Endothelial cell of umbilical vein (primary cell): ENCODE data around the gene DMRT3. TPM values are rescaled to one million over a fixed set of nuclear protein-coding genes. Genes with fewer than 3 reads are reported as not detected.
A peak's percentile ranks its signal among the peaks of the same experiment; 100 is the strongest.

Experiments used
- BruUV-seq: library from RNA; stranded (reverse); fragments of 400-500 nt; replicated peaks from 2 replicates; lab custom pipeline; 2021; lab: Mats Ljungman, UMichigan
- CTCF ChIA-PET: fragments of 300-600, 350-600 bp; sonication (Branson Sonifier 250); formaldehyde crosslinking; loops from one replicate; lab custom pipeline; 2021; ENCODE audit warnings: antibody characterized with exemption, inconsistent platforms; lab: Charles Lee
- POLR2A ChIA-PET: fragments of 300-600, 350-600 bp; sonication (Branson Sonifier 250); formaldehyde crosslinking; loops from one replicate; lab custom pipeline; 2021; ENCODE audit warnings: antibody characterized with exemption, inconsistent platforms; lab: Charles Lee
- DNase-seq: peaks from one replicate; pipeline ENCODE4 v3.0.0-alpha.2; 2011; ENCODE audit warnings: low read depth, low spot score
- FAIRE-seq: peaks from 2 replicates; lab custom pipeline; 2011; peaks lifted over from hg19 to GRCh38; lab: Jason Lieb, UNC
- H2AFZ ChIP-seq: 2 replicates; pipeline ENCODE4 v1.6.0; 2012; ENCODE audit warnings: low read depth, low read length, control low read depth, inconsistent platforms
- H3K27ac ChIP-seq: 2 replicates; pipeline ENCODE4 v1.5.1; 2011; ENCODE audit warnings: low read depth, mild to moderate bottlenecking, control low read depth, low read length, moderate library complexity; ENCODE audit not compliant: insufficient read depth
- H3K27me3 ChIP-seq, 2 experiments: 2 replicates each; pipeline versions ENCODE4 v1.6.0 to v1.6.1; 2011; ENCODE audit warnings: low read length in 2 of 2, mixed read lengths in 1 of 2; ENCODE audit not compliant: control insufficient read depth in 2 of 2, insufficient read depth in 2 of 2
- H3K36me3 ChIP-seq, 2 experiments: 2 replicates in 1 of 2; 3 replicates in 1 of 2; pipeline ENCODE4 v1.5.1; 2011; ENCODE audit warnings: low read length in 2 of 2, mild to moderate bottlenecking in 1 of 2, moderate library complexity in 1 of 2; ENCODE audit not compliant: control insufficient read depth in 2 of 2, insufficient read depth in 2 of 2; ENCODE audit errors: extremely low read depth in 1 of 2
- H3K4me1 ChIP-seq: 3 replicates; pipeline ENCODE4 v1.5.1; 2011; ENCODE audit warnings: mild to moderate bottlenecking, low read length; ENCODE audit not compliant: control insufficient read depth, insufficient read depth; ENCODE audit errors: extremely low read depth
- H3K4me2 ChIP-seq: 2 replicates; pipeline ENCODE4 v1.6.1; 2011; ENCODE audit warnings: low read length, control low read depth, mixed read lengths; ENCODE audit not compliant: insufficient read depth
- H3K4me3 ChIP-seq, 3 experiments: fragments of 200-600 bp in 1 of 3; sonication (generic), shearing (Covaris generic) in 1 of 3; replicated peaks in 1 of 3; 2 replicates each; pipeline ENCODE4 v1.5.1; 2011 to 2016; ENCODE audit warnings: control low read depth in 3 of 3, low read length in 3 of 3, mild to moderate bottlenecking in 2 of 3, inconsistent platforms in 1 of 3, low read depth in 1 of 3, moderate library complexity in 1 of 3; ENCODE audit not compliant: insufficient read depth in 1 of 3
- H3K79me2 ChIP-seq: 2 replicates; pipeline ENCODE4 v1.6.0; 2012; ENCODE audit warnings: low read length, inconsistent platforms; ENCODE audit not compliant: control insufficient read depth, insufficient read depth
- H3K9ac ChIP-seq: replicated peaks from 2 replicates; pipeline ENCODE3; 2011; ENCODE audit warnings: low read length, control low read depth; ENCODE audit not compliant: insufficient read depth; ENCODE audit errors: extremely low read depth
- H3K9me1 ChIP-seq: replicated peaks from 3 replicates; pipeline ENCODE4 v1.6.0; 2011; ENCODE audit warnings: mild to moderate bottlenecking, low read length; ENCODE audit not compliant: control insufficient read depth, insufficient read depth; ENCODE audit errors: extremely low read depth
- H3K9me3 ChIP-seq: replicated peaks from 2 replicates; pipeline ENCODE4 v1.5.1; 2012; ENCODE audit warnings: low read length, inconsistent platforms; ENCODE audit not compliant: control insufficient read depth, insufficient read depth
- H4K20me1 ChIP-seq: replicated peaks from 2 replicates; pipeline ENCODE3; 2011; ENCODE audit warnings: mild to moderate bottlenecking, low read length; ENCODE audit not compliant: control insufficient read depth, insufficient read depth; ENCODE audit errors: extremely low read depth
- EZH2 ChIP-seq: IDR thresholded peaks from 2 replicates; pipeline ENCODE4 v1.6.1; 2012; ENCODE audit warnings: borderline replicate concordance, low read depth, mild to moderate bottlenecking, moderate library complexity, low read length, inconsistent platforms; ENCODE audit not compliant: severe bottlenecking
- FOS ChIP-seq: IDR thresholded peaks from 2 replicates; pipeline ENCODE4 v1.6.1; 2011; ENCODE audit warnings: mild to moderate bottlenecking, low read length, moderate library complexity, borderline replicate concordance; ENCODE audit not compliant: insufficient read depth
- GATA2 ChIP-seq: IDR thresholded peaks from 2 replicates; pipeline ENCODE4 v1.7.0; 2011; ENCODE audit warnings: low read depth, mild to moderate bottlenecking, moderate library complexity, mixed read lengths, low read length; ENCODE audit not compliant: insufficient read length, insufficient read depth
- JUN ChIP-seq: IDR thresholded peaks from 2 replicates; pipeline ENCODE4 v1.6.1; 2011; ENCODE audit warnings: borderline replicate concordance, low read depth; ENCODE audit not compliant: insufficient read length, insufficient read depth
- MYC ChIP-seq: IDR thresholded peaks from one replicate; pipeline ENCODE4 v1.6.1; 2011; ENCODE audit warnings: mild to moderate bottlenecking, low read depth, low read length
- POLR2A ChIP-seq: IDR thresholded peaks from 2 replicates; pipeline ENCODE4 v1.6.1; 2012; ENCODE audit warnings: low read depth, mild to moderate bottlenecking, control low read depth, low read length
- POLR2AphosphoS5 ChIP-seq: IDR thresholded peaks from 2 replicates; pipeline ENCODE4 v1.6.1; 2012; ENCODE audit warnings: low read depth, mild to moderate bottlenecking, control low read depth, low read length, moderate library complexity; ENCODE audit not compliant: insufficient read depth
- dilution Hi-C: fragments of 300-500 bp; cut with MboI; formaldehyde crosslinking; loops from one replicate; pipeline ENCODE4 v1.15.0; 2019; ENCODE audit warnings: low sequenced_read_pairs; ENCODE audit not compliant: extremely low pct_ligation_motif_present
- intact Hi-C: fragments of 100-400 bp; cut with micrococcal nuclease; formaldehyde crosslinking; loops from one replicate; pipeline ENCODE4 v1.10.0; 2022
- polyA plus RNA-seq, 4 experiments: library from polyadenylated mRNA; depleted of rRNA in 3 of 4; stranded (reverse) in 3 of 4; unstranded in 1 of 4; fragments of >200 nt; gene quantifications; 2 replicates each; pipeline versions ENCODE4 v1.2.1 to v1.2.3, GENCODE V29; 2011 to 2012; ENCODE audit warnings: missing spikeins in 1 of 4
- total RNA-seq: library from RNA; stranded (reverse); gene quantifications from 2 replicates; pipeline ENCODE4 v1.2.3, GENCODE V29; 2021
- TF ChIP-seq, protein P1 (sequence below): IDR thresholded peaks from 2 replicates; pipeline ENCODE4 v1.6.1; 2011; ENCODE audit not compliant: insufficient read depth, insufficient read length
- TF ChIP-seq, protein P2 (sequence below), 2 donors: IDR thresholded peaks; 1 replicate in 1 of 2; 2 replicates in 1 of 2; pipeline ENCODE4 v1.5.1; 2011; ENCODE audit warnings: low read length in 2 of 2, mild to moderate bottlenecking in 2 of 2, moderate library complexity in 2 of 2, control low read depth in 1 of 2, inconsistent platforms in 1 of 2, low read depth in 1 of 2; ENCODE audit not compliant: insufficient read depth in 1 of 2; ENCODE audit errors: extremely low read depth in 1 of 2

DMRT3 gene
- total and polyA plus RNA-seq, 2 donors (not counting 3 experiments of a cell fraction or from before 2014, with no cell fraction given), result not detected

DNA sequence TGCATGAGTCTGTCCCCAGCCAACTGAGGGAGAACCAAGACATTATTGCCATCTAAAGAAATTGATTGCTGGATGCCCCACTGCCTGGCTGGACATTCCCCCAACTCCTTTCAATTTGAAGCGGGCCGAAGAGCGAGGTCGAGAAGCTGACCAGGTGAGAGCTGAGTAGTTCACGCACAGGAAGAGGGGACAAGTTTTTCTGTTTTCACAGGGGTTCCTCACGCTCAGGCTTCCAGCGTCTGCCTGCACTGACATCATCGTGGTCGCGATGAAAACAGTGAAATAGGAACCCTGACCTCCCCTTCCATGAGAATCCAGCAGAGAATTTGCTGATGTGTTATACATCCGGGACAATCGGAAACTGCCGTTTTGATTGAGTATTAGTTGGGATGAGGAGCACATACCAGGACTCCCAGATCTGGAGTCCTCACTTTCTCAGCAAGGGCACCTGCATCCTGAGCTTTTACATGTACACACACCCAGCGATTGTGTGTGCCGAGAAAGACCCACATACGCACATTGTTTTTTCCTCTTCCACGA is 3.1 kb upstream of the DMRT3 start:
- Histone ChIP-seq H2AFZ (no peak overlapping the region), H3K4me3 (no peak overlapping the region), H3K9ac (no peak overlapping the region), H3K79me2 (no peaks in the 10 kb centered on the region), H4K20me1 (no peaks in the 10 kb centered on the region), H3K36me3 (no peaks in the 10 kb centered on the region), H3K4me1 (no peaks in the 10 kb centered on the region), H3K4me2 (no peak overlapping the region), H3K27ac (no peak overlapping the region), H3K9me3 (no peaks in the 10 kb centered on the region), H3K9me1 (no peaks in the 10 kb centered on the region), H3K27me3 (peaks cover 88 to 98% of the 10 kb centered on the region in 2 experiments)
- DNase-seq (no peak), FAIRE-seq (no peak)
- CTCF ChIA-PET, result no interaction called here
- intact Hi-C loops (no loop called here), dilution Hi-C loops (no loop called here)
- TF ChIP-seq, protein P1, sequence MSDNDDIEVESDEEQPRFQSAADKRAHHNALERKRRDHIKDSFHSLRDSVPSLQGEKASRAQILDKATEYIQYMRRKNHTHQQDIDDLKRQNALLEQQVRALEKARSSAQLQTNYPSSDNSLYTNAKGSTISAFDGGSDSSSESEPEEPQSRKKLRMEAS, result no peak
- TF ChIP-seq POLR2AphosphoS5 (no peak), EZH2 (peak; percentile 13), GATA2 (no peak)
- BruUV-seq, result no TSS peak
- POLR2A ChIA-PET, result no interaction called here

DNA sequence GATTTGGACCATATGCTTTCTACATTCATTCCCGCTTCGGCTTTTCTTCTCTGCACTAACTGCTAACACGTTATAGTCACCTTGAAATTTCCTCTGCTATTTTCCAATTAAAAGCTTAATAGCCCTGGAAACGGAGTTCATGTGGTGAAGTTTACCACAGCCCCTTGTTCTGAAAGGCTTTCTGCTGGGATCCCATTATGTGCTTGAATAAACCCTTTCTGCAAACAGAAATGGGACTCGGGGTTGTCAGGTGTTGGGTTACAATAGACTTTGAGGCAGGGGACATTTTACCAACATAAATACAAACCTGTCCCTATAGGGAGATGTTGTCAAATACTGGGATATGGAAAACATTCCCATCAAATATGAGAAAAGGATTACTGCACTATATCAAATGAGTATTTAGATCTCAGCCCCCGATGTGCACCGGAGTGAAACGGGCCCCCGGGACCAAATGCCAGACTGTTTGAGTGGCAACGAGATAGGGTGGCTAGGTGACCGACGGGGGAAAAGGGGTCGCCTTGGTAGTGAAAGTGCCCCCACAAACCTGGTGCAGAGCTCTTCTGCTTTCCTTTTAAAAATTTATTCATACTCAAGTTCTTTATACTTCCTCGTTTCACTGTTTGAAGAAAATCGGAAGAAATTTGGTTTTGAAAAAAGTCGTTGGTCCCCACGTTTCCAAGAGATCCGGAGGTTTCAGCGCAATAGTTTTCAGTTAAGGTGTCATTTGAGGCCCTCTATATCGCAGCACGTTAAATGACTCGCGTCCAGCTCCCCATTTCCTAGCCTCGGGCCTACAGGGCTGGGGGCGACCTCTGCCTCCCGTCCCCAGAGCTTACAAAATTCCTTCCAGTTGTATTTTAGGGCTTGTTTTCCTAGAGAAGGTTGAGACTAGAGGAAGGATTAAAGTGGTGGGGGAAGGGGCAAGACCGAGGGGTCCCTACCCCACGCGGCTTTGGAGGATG is 2.1 kb upstream of the DMRT3 start:
- H3K79me2 ChIP-seq, result no peaks in the 10 kb centered on the region
- H3K4me2 ChIP-seq, result no peak overlapping the region
- dilution Hi-C loops, result no loop called here
- POLR2A ChIA-PET, result no interaction called here
- no peaks in the 10 kb centered on the region for H4K20me1 ChIP-seq
- no peaks in the 10 kb centered on the region for H3K9me1 ChIP-seq
- H3K9ac ChIP-seq, result no peak overlapping the region
- intact Hi-C loops, result no loop called here
- no peak for TF ChIP-seq GATA2
- TF ChIP-seq, protein P2, sequence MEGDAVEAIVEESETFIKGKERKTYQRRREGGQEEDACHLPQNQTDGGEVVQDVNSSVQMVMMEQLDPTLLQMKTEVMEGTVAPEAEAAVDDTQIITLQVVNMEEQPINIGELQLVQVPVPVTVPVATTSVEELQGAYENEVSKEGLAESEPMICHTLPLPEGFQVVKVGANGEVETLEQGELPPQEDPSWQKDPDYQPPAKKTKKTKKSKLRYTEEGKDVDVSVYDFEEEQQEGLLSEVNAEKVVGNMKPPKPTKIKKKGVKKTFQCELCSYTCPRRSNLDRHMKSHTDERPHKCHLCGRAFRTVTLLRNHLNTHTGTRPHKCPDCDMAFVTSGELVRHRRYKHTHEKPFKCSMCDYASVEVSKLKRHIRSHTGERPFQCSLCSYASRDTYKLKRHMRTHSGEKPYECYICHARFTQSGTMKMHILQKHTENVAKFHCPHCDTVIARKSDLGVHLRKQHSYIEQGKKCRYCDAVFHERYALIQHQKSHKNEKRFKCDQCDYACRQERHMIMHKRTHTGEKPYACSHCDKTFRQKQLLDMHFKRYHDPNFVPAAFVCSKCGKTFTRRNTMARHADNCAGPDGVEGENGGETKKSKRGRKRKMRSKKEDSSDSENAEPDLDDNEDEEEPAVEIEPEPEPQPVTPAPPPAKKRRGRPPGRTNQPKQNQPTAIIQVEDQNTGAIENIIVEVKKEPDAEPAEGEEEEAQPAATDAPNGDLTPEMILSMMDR (IDR thresholded peaks at IDR 0.05; ENCODE audit: extremely low read depth in 1 of 2, insufficient read depth in 1 of 2, low read depth in 1 of 2, low read length in 2 of 2), result no peak
- TF ChIP-seq MYC, result no peak
- no peak for TF ChIP-seq JUN
- TF ChIP-seq FOS, result no peak
- no peak for TF ChIP-seq POLR2A
- TF ChIP-seq, protein P1, result no peak
- TF ChIP-seq EZH2, result no peak
- TF ChIP-seq POLR2AphosphoS5, result no peak
- H2AFZ ChIP-seq, result no peak overlapping the region
- no peak overlapping the region for H3K4me3 ChIP-seq
- H3K36me3 ChIP-seq, result no peaks in the 10 kb centered on the region
- H3K27me3 ChIP-seq, result peaks cover 90 to 98% of the 10 kb centered on the region in 2 experiments
- CTCF ChIA-PET, result no interaction called here
- FAIRE-seq, result no peak
- DNase-seq, result no peak
- H3K27ac ChIP-seq, result no peak overlapping the region
- no TSS peak for BruUV-seq
- H3K4me1 ChIP-seq, result no peaks in the 10 kb centered on the region
- no peaks in the 10 kb centered on the region for H3K9me3 ChIP-seq
